GM12878 (cell line): Measurements from ENCODE around the gene CCDC102B. TPM values are rescaled to one million over a fixed set of nuclear protein-coding genes. Genes with fewer than 3 reads are reported as not detected.
"Not testable (repeated sequence)": the region's sequence is repeated elsewhere in the genome, so short reads cannot be mapped to it uniquely, and the experiment has no call there.

Experiments
- ATAC-seq: fragments of 200-7000 bp; cut with Tn5 transposase; 3 replicates; pipeline ENCODE4 v1.9.1; 2020; ENCODE audit warnings: mild to moderate bottlenecking, moderate library complexity
- BruUV-seq: library from RNA; stranded (reverse); fragments of 400-500 nt; replicated peaks from 2 replicates; lab custom pipeline; 2021; lab: Mats Ljungman, UMichigan
- CTCF ChIA-PET: fragments of 300-600 bp; sonication (Branson Sonifier 250); formaldehyde crosslinking; extraction: SDS; loops from one replicate; lab custom pipeline; 2021; ENCODE audit warnings: inconsistent platforms; lab: Yijun Ruan, JAX
- POLR2A ChIA-PET: fragments of 350-600 bp; formaldehyde crosslinking; extraction: SDS; loops from one replicate; lab custom pipeline; 2021; ENCODE audit warnings: inconsistent platforms; lab: Charles Lee
- RAD21 ChIA-PET: fragments of 300-600 bp; sonication (Branson Sonifier 250); formaldehyde crosslinking; loops from one replicate; lab custom pipeline; 2023; ENCODE audit warnings: antibody characterized with exemption; ENCODE audit not compliant: unreplicated experiment; lab: Charles Lee
- SMC1A ChIA-PET: fragments of 300-600 bp; sonication (Branson Sonifier 250); formaldehyde crosslinking; loops from one replicate; lab custom pipeline; 2023; ENCODE audit not compliant: unreplicated experiment, uncharacterized antibody; lab: Charles Lee
- DNase-seq: peaks from one replicate; pipeline ENCODE4 v3.0.0-alpha.2; 2011; ENCODE audit warnings: low read depth, low spot score
- FAIRE-seq: peaks from 3 replicates; lab custom pipeline; 2011; peaks lifted over from hg19 to GRCh38; lab: Jason Lieb, UNC
- H2AFZ ChIP-seq: 2 replicates; pipeline ENCODE4 v1.6.0; 2011; ENCODE audit warnings: low read depth, low read length, control low read depth; ENCODE audit not compliant: control insufficient read depth
- H3K27ac ChIP-seq: 2 replicates; pipeline ENCODE4 v1.5.1; 2011; ENCODE audit warnings: control low read depth; ENCODE audit not compliant: control insufficient read depth, insufficient read depth
- H3K27me3 ChIP-seq, 2 experiments: replicated peaks in 1 of 2; 2 replicates each; pipeline versions ENCODE4 v1.6.0 to v1.6.1; 2011; ENCODE audit warnings: low read length in 1 of 2; ENCODE audit not compliant: control insufficient read depth in 2 of 2, insufficient read depth in 2 of 2
- H3K36me3 ChIP-seq, 2 experiments: 2 replicates each; pipeline ENCODE4 v1.5.1; 2011; ENCODE audit warnings: low read length in 1 of 2; ENCODE audit not compliant: control insufficient read depth in 2 of 2, insufficient read depth in 2 of 2
- H3K4me1 ChIP-seq: 2 replicates; pipeline ENCODE4 v1.6.1; 2011; ENCODE audit warnings: mild to moderate bottlenecking, low read length, moderate library complexity, mixed read lengths; ENCODE audit not compliant: control insufficient read depth, insufficient read depth
- H3K4me2 ChIP-seq: 2 replicates; pipeline ENCODE4 v1.6.0; 2011; ENCODE audit warnings: control low read depth; ENCODE audit not compliant: control insufficient read depth, insufficient read depth
- H3K4me3 ChIP-seq: fragments of 200-600 bp; sonication (generic); 2 replicates; pipeline ENCODE4 v1.5.1; 2016
- H3K79me2 ChIP-seq: 2 replicates; pipeline ENCODE4 v1.6.0; 2011; ENCODE audit warnings: low read length; ENCODE audit not compliant: control insufficient read depth, insufficient read depth
- H3K9ac ChIP-seq: 2 replicates; pipeline ENCODE4 v1.8.0; 2011; ENCODE audit warnings: low read length, control low read depth, mixed read lengths; ENCODE audit not compliant: control insufficient read depth, insufficient read depth
- H3K9me3 ChIP-seq: replicated peaks from 3 replicates; pipeline ENCODE4 v1.5.1; 2011; ENCODE audit warnings: mild to moderate bottlenecking, low read length; ENCODE audit not compliant: control insufficient read depth, insufficient read depth
- H4K20me1 ChIP-seq: 2 replicates; pipeline ENCODE4 v1.6.0; 2011; ENCODE audit not compliant: control insufficient read depth, insufficient read depth
- BACH1 ChIP-seq: fragments of 450-650 bp; IDR thresholded peaks from 2 replicates; pipeline ENCODE4 v1.6.1; 2017; ENCODE audit warnings: mild to moderate bottlenecking, borderline replicate concordance
- CEBPB ChIP-seq, 2 experiments: fragments of 150-350 bp in 1 of 2; IDR thresholded peaks; 2 replicates each; pipeline ENCODE4 v1.6.1; 2012 to 2014; ENCODE audit warnings: low read depth in 2 of 2, low read length in 2 of 2, borderline replicate concordance in 1 of 2, inconsistent platforms in 1 of 2
- GATAD2B ChIP-seq: fragments of 450-650 bp; conservative IDR thresholded peaks from 2 replicates; pipeline ENCODE4 v1.6.1; 2017; ENCODE audit warnings: low read depth, mild to moderate bottlenecking, moderate library complexity
- HDGF ChIP-seq: fragments of 450-650 bp; IDR thresholded peaks from 2 replicates; pipeline ENCODE4 v1.6.1; 2016; ENCODE audit warnings: antibody characterized with exemption
- KAT2A ChIP-seq: conservative IDR thresholded peaks from 2 replicates; pipeline ENCODE4 v1.6.1; 2011; ENCODE audit warnings: low read depth, low read length; ENCODE audit not compliant: control insufficient read depth
- MTA2 ChIP-seq: fragments of 450-650 bp; IDR thresholded peaks from 2 replicates; pipeline ENCODE4 v1.6.1; 2016; ENCODE audit warnings: low read depth, mild to moderate bottlenecking, moderate library complexity
- NR2C1 ChIP-seq: fragments of 450-650 bp; IDR thresholded peaks from 2 replicates; pipeline ENCODE4 v1.6.1; 2017; ENCODE audit warnings: antibody characterized with exemption, mild to moderate bottlenecking, moderate library complexity
- RAD21 ChIP-seq: IDR thresholded peaks from 2 replicates; pipeline ENCODE4 v1.6.1; 2011; ENCODE audit warnings: mild to moderate bottlenecking, low read depth, low read length, moderate library complexity; ENCODE audit not compliant: insufficient read depth
- STAT3 ChIP-seq: IDR thresholded peaks from 2 replicates; pipeline ENCODE4 v1.6.1; 2011; ENCODE audit warnings: low read depth, low read length, improper control_type of control experiment
- WGBS: methylation state at CpG from one replicate; pipeline ENCODE4 v1.1.6; 2016; ENCODE audit warnings: low lambda C conversion rate; ENCODE audit not compliant: insufficient replicate concordance, insufficient coverage; ENCODE audit errors: missing lambda C conversion rate; 5-methylcytosine and 5-hydroxymethylcytosine counted together
- in situ Hi-C: fragments of 300-500 bp; cut with MboI; formaldehyde crosslinking; loops from 9 replicates; pipeline ENCODE4 v1.14.3; 2018; ENCODE audit warnings: mixed read lengths
- intact Hi-C: fragments of 100-400 bp; cut with micrococcal nuclease; formaldehyde crosslinking; loops from one replicate; pipeline ENCODE4 v1.14.2; 2022; ENCODE audit not compliant: unreplicated experiment
- polyA plus RNA-seq, 11 experiments: library from polyadenylated mRNA; depleted of rRNA in 4 of 11; unstranded in 6 of 11; stranded (reverse) in 5 of 11; fragments of >200 nt; fragmentation: Nextera tagmentation in 4 of 11; fragmentation: Illumina TruSeq in 1 of 11; extraction: Ambion mirVana in 4 of 11; extraction: Trizol in 1 of 11; gene quantifications; 1 replicate in 1 of 11; 2 replicates in 10 of 11; pipeline versions ENCODE4 v1.2.1 to v1.2.3, GENCODE V29; 2011 to 2016; ENCODE audit warnings: inconsistent platforms in 2 of 11, missing spikeins in 2 of 11, low read depth in 1 of 11
- total RNA-seq, 4 experiments: library from RNA; depleted of rRNA in 3 of 4; stranded (reverse); fragments of >200 nt in 3 of 4; fragmentation: Illumina TruSeq in 1 of 4; extraction: Trizol in 1 of 4; gene quantifications; 2 replicates each; pipeline versions ENCODE4 v1.2.1 to v1.2.3, GENCODE V29; 2013 to 2021
- TF ChIP-seq, protein P1 (sequence below): fragments of 150-350 bp; IDR thresholded peaks from 2 replicates; pipeline ENCODE4 v1.6.1; 2016; ENCODE audit warnings: low read depth, low read length
- TF ChIP-seq, protein P2 (sequence below), 3 experiments: IDR thresholded peaks in 2 of 3; conservative IDR thresholded peaks in 1 of 3; 2 replicates each; pipeline ENCODE4 v1.5.1; 2011; ENCODE audit warnings: low read depth in 3 of 3, low read length in 3 of 3, mild to moderate bottlenecking in 3 of 3, control low read depth in 2 of 3, moderate library complexity in 2 of 3, inconsistent platforms in 1 of 3, mixed read lengths in 1 of 3; ENCODE audit not compliant: control insufficient read depth in 2 of 3, insufficient read depth in 1 of 3; ENCODE audit errors: extremely low read depth in 1 of 3

The CCDC102B gene
- total and polyA plus RNA-seq, 10 of the 15 experiments (the other 5 are each of a cell fraction or from before 2014, with no cell fraction given): 2.7 to 4.7 (median 3.3) TPM

DNA sequence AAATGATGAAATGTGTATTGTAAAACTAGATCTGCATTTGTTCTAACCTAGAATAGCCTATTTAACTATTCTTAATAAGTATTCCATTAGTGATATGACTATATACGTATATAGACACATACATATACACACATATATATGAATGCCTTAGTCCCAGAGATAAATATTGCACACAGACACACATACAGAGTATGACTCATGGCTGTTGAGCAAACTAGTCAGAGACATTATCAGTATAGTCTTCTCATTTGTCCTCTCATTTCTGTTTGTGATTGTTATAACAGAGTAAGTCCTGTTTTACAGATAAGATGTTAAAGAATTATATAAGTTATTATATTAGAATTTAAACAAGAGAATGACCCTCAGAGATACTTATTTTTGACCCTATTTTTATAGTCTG, 202.5 kb downstream of the CCDC102B start (continued):
- TF ChIP-seq HDGF (no peak), NR2C1 (no peak), GATAD2B (no peak), MTA2 (no peak), CEBPB (IDR thresholded peaks at IDR 0.05; ENCODE audit: borderline replicate concordance in 1 of 2, low read depth in 2 of 2, low read length in 2 of 2) (no peak), BACH1 (no peak)
- TF ChIP-seq, protein P1, sequence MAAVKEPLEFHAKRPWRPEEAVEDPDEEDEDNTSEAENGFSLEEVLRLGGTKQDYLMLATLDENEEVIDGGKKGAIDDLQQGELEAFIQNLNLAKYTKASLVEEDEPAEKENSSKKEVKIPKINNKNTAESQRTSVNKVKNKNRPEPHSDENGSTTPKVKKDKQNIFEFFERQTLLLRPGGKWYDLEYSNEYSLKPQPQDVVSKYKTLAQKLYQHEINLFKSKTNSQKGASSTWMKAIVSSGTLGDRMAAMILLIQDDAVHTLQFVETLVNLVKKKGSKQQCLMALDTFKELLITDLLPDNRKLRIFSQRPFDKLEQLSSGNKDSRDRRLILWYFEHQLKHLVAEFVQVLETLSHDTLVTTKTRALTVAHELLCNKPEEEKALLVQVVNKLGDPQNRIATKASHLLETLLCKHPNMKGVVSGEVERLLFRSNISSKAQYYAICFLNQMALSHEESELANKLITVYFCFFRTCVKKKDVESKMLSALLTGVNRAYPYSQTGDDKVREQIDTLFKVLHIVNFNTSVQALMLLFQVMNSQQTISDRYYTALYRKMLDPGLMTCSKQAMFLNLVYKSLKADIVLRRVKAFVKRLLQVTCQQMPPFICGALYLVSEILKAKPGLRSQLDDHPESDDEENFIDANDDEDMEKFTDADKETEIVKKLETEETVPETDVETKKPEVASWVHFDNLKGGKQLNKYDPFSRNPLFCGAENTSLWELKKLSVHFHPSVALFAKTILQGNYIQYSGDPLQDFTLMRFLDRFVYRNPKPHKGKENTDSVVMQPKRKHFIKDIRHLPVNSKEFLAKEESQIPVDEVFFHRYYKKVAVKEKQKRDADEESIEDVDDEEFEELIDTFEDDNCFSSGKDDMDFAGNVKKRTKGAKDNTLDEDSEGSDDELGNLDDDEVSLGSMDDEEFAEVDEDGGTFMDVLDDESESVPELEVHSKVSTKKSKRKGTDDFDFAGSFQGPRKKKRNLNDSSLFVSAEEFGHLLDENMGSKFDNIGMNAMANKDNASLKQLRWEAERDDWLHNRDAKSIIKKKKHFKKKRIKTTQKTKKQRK: no peak

DNA sequence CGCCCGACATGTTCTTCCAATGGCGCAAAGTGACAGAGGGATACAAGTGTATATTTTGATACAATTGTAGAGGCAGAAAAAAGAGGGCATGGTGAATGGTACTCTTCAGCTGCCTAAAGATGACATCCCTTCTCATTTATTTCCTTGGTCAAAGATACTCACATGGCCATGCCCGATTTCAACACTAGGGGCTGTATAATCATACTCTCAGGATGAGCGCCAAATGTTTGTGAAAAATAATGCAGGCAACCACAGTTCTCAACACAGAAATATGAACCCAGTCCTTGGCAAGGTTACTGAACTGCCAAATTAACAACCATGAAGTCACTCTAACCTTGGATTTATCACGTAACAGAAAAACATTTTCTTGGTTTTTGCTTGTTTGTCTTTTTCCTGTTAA, 204.4 kb downstream of the CCDC102B start:
- Histone ChIP-seq H3K9me3 (no peaks in the 10 kb centered on the region), H3K4me3 (no peak overlapping the region), H4K20me1 (no peaks in the 10 kb centered on the region), H3K27ac (no peak overlapping the region), H3K4me1 (no peaks in the 10 kb centered on the region), H3K4me2 (no peak overlapping the region), H2AFZ (no peak overlapping the region), H3K27me3 (no peaks in the 10 kb centered on the region), H3K79me2 (no peaks in the 10 kb centered on the region)
- ChIA-PET SMC1A (interaction anchor here (1.7 kb wide), 1 partner anchor 10 kb away, joined by 5 read pairs; no protein-coding TSS in a partner anchor), POLR2A (no interaction called here), RAD21 (no interaction called here)
- in situ Hi-C loops (no loop called here), intact Hi-C loops (no loop called here)
- FAIRE-seq (no peak), DNase-seq (no peak)
- WGBS: 72% methylated on average over 6 of the region's 6 CpGs
- no peak for TF ChIP-seq KAT2A
- TF ChIP-seq RAD21: peak; percentile 23; the same call in 1 of the 2 replicates
- no peak for TF ChIP-seq STAT3
- TF ChIP-seq, protein P2, sequence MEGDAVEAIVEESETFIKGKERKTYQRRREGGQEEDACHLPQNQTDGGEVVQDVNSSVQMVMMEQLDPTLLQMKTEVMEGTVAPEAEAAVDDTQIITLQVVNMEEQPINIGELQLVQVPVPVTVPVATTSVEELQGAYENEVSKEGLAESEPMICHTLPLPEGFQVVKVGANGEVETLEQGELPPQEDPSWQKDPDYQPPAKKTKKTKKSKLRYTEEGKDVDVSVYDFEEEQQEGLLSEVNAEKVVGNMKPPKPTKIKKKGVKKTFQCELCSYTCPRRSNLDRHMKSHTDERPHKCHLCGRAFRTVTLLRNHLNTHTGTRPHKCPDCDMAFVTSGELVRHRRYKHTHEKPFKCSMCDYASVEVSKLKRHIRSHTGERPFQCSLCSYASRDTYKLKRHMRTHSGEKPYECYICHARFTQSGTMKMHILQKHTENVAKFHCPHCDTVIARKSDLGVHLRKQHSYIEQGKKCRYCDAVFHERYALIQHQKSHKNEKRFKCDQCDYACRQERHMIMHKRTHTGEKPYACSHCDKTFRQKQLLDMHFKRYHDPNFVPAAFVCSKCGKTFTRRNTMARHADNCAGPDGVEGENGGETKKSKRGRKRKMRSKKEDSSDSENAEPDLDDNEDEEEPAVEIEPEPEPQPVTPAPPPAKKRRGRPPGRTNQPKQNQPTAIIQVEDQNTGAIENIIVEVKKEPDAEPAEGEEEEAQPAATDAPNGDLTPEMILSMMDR (IDR thresholded peaks at IDR 0.05 in 2 of 3, conservative IDR thresholded peaks at IDR 0.05 in 1 of 3; ENCODE audit: control insufficient read depth in 2 of 3, extremely low read depth in 1 of 3, insufficient read depth in 1 of 3, low read depth in 3 of 3, low read length in 3 of 3): peak in 2 of 3 experiments; percentile 33 to 36; a peak in 4 of 6 replicates
- TF ChIP-seq, all 136 proteins: peak for 2
- Histone ChIP-seq H3K36me3 (no peaks in the 10 kb centered on the region), H3K9ac (no peak overlapping the region)
- CTCF ChIA-PET: no interaction called here
- ATAC-seq: peak; percentile 62
- no TSS peak for BruUV-seq

DNA sequence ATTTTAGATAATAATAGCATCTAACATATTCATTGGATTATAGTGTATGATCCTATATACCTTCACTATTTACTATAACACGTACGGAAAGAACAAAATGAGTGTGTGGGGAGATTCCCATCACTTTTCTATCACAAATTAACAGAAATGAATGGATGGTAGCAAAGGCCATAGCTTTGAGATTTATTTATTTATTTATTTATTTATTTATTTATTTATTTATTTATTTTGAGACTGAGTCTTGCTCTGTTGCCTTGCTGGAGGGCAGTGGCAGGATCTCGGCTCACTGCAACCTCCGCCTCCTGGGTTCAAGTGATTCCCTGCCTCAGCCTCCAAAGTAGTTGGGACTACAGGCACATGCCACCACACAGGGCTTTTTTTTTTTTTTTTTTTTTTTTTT, 208.3 kb downstream of the CCDC102B start:
- H3K4me1 ChIP-seq, H2AFZ ChIP-seq, RAD21 ChIA-PET, DNase-seq, H3K9me3 ChIP-seq, ATAC-seq, H3K9ac ChIP-seq, H3K27ac ChIP-seq, CTCF ChIA-PET, H3K4me3 ChIP-seq, H3K27me3 ChIP-seq, in situ Hi-C loops, H4K20me1 ChIP-seq, H3K79me2 ChIP-seq, H3K4me2 ChIP-seq, intact Hi-C loops, BruUV-seq, POLR2A ChIA-PET, H3K36me3 ChIP-seq, FAIRE-seq: not testable (repeated sequence)
- 86% methylated on average over 4 of the region's 4 CpGs for WGBS
- SMC1A ChIA-PET: interaction anchor here (0.7 kb wide), 1 partner anchor 47 kb away, joined by 3 read pairs; no protein-coding TSS in a partner anchor
